HG03045 (cell line): Measurements from ENCODE around the gene INSR.
"Not testable (repeated sequence)": the region's sequence is repeated elsewhere in the genome, so short reads cannot be mapped to it uniquely, and the experiment has no call there.

Source experiments
- ATAC-seq: cut with Tn5 transposase; IDR thresholded peaks from one replicate; pipeline ENCODE4 v1.9.1; 2021; ENCODE audit warnings: mild to moderate bottlenecking, moderate library complexity; ENCODE audit not compliant: unreplicated experiment

INSR gene

DNA sequence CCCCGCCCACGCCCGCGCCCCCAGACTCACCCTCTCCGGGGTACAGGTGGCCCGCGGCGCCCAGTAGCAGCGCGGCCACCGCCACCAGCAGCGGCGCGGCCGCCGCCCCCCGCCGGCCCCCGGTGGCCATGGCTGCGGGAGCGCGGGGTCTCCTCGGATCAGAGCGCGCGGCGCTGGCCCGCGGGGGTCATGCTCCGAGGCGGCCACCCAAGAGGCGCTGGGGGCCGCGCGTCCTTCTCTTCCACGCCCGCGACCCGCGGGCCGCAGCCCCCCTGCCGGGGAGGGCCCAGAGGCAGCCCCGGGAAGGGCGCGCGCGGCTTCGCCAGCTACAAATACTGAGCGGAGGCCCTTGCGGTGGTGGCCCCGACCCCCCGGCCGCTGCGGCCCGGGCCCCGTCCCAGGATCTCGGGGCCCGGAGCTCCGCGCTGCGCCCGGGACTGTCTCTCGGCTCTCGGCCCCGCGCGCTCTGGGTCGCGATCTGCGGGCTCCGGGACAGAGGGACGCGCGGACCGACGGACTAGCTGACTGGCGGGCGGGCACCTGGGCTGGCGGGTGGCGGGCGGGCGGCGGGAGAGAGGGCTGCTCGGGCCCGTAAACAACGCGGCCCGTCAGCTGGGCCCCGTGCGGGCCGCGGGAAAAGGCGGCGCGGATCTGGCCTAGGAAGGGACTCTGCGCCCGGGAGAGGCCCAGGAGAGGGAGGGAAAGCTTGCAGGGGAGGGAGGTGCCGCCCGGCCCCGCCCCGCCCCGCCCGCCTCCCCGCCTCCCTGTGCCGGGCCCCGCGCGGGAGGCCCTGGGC lies at the start of gene INSR:
INSR (minus strand) TSS at position 653 of the 796 bp plus-strand sequence; CDS start at position 130, 523 bp downstream.
- ATAC-seq, result peak; percentile 63

- no peak for ATAC-seq
These were observed 47.9 kb upstream of the INSR start for GRCh38 chr19:7342143-7342542.

GRCh38 chr19:7340959-7341837 lies 47.0 kb upstream of the INSR start:
- no peak for ATAC-seq

GRCh38 chr19:7337380-7338194 lies 43.4 kb upstream of the INSR start:
- ATAC-seq, result peak; percentile 73

- ATAC-seq, result no peak
These were observed 42.2 kb upstream of the INSR start for GRCh38 chr19:7336321-7336973.

GRCh38 chr19:7333198-7334118 lies 39.2 kb upstream of the INSR start:
- no peak for ATAC-seq

- no peak for ATAC-seq
These were observed 37.2 kb upstream of the INSR start for GRCh38 chr19:7331446-7331845.

DNA sequence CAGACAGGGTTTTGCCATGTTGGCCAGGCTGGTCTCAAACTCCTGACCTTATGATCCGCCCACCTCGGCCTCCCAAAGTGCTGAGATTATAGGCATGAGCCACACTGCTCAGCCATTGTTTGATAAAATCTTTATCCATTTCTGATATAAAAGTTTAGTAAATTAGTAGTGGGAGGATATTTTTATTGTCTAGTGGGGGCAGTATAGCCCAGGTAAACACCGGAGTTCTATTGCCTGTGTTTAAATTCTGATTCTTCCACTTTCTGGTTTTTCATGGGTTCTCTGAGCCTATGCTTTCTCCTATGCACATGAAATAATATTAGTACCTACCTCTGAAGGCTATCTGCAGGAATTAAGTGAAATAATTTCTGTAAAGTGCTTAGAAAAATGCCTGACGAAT lies 34.4 kb upstream of the INSR start:
- no peak for ATAC-seq

- ATAC-seq, result no peak
These were observed 33.6 kb upstream of the INSR start for GRCh38 chr19:7327802-7328201.

- no peak for ATAC-seq
These were observed 32.1 kb upstream of the INSR start for GRCh38 chr19:7326105-7326877.

- no peak for ATAC-seq
These were observed 24.0 kb upstream of the INSR start for GRCh38 chr19:7318176-7318575.

DNA sequence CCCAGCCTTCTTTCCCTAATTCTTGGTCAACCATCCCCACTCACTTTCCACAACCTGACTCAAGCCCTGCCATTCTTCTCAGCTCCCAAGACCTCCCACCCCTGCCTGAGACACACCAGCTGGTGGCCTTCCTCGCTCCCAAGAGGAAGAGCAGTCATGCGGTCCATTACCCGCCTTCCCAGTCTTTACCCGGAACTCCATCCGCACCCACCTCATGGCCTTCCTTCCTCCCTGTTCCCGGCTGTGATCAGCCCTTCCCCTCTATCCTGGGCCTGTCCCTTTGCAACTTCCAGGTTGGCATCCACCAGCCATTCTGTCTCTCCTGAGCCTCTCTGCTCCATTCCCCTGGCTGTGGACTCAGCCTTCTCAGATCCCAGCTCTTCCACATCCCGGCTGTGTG lies 18.6 kb upstream of the INSR start:
- ATAC-seq, result no peak

DNA sequence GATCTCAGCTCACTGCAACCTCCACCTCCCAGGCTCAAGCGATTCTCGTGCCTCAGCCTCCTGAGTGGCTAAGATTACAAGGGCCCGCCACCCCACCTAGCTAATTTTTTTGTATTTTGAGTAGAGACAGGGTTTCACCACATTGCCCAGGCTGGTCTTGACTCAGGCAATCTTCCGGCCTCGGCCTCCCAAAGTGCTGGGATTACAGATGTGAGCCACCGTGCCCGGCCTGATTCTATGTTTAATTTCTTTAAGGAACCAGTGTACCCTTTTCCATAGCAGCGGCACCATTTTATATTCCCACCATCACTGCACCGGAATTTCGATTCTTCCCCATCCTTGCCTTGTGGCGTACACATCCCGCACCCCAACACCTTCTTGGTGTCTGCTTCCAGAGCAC lies 17.7 kb upstream of the INSR start:
- ATAC-seq, result no peak

DNA sequence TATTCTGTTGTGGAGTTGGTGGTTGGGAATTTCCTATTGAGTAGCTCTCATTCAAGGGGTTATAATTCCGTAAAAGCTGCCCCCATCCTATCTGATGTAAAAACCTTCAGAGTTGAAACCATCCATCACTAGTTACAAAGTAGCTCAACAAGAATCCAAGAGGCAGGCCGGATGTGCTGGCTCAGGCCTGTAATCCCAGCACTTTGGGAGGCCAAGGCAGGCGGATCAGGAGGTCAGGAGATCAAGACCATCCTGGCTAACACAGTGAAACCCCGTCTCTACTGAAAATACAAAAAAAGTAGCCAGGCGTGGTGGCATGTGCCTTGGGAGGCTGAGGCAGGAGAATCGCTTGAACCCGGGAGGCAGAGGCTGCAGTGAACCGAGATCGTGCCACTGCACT lies 14.1 kb upstream of the INSR start:
- ATAC-seq, result not testable (repeated sequence)

- ATAC-seq, result no peak
These were observed 13.5 kb upstream of the INSR start for GRCh38 chr19:7307590-7308218.

- ATAC-seq, result no peak
These were observed 10.0 kb upstream of the INSR start for GRCh38 chr19:7304200-7304599.

DNA sequence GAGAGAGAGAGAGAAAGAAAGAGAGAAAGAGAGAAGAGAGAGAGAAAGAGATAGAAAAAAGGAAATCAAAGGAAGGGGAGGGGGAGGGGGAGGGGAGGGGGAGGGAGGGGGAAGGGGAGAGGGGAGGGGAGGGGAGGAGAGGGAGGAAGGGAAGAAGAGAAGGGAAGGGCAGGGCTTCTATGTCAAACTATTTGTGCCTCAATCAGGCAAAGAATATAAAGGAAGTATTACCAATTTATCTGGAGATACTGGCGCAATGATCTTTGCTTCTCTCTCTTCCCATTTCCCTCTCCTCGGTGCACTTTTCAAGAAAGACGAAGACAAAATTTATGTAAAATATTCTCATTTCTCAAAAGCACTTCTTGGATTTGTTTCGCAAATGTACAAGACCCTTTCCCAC lies 9.3 kb upstream of the INSR start:
- ATAC-seq, result no peak

DNA sequence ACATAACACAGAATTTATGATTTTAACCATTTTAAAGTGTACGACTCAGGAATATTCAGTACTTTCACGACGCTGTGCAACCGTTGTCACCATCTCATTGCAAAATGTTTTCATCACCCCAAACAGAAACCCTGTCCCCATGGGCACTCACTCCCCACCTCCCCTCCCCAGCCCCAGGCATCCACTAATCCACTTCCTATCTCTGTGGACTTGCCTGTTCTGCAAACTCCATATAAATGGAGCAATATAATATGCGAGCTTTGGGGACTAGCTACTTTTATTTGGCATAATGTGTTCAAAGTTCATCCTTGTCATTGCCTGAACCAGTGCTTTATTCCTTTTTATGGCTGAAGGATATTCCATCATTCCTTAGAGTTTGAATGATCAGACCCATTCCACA lies 7.3 kb upstream of the INSR start:
- no peak for ATAC-seq
